ENCODE measurements around the gene TPBGL.

- TF ChIP-seq CTCF (conservative IDR thresholded peaks at IDR 0.05 in 1 of 2, IDR thresholded peaks at IDR 0.05 in 1 of 2; ENCODE audit: low read depth in 1 of 2, low read length in 2 of 2) (no peak), EZH2 (IDR thresholded peaks at IDR 0.05; ENCODE audit: low read length, missing control alignments) (no peak)
These were observed 40.5 kb upstream of the TPBGL start for GRCh38 chr11:75200051-75200450.
